Activated T-cell treated with anti-CD3 and anti-CD28 coated beads for 4 hours (primary cell): ENCODE results near the gene APOO.
"Not testable (repeated sequence)": the region's sequence is repeated elsewhere in the genome, so short reads cannot be mapped to it uniquely, and the experiment has no call there.

Experiments used
- DNase-seq: peaks from one replicate; pipeline ENCODE4 v3.0.0-alpha.2; 2020

The APOO gene

GRCh38 chrX:23902419-23902818, 5.3 kb downstream of the APOO start:
- DNase-seq: no peak

GRCh38 chrX:23901805-23902204, 5.9 kb downstream of the APOO start:
- no peak for DNase-seq

DNA sequence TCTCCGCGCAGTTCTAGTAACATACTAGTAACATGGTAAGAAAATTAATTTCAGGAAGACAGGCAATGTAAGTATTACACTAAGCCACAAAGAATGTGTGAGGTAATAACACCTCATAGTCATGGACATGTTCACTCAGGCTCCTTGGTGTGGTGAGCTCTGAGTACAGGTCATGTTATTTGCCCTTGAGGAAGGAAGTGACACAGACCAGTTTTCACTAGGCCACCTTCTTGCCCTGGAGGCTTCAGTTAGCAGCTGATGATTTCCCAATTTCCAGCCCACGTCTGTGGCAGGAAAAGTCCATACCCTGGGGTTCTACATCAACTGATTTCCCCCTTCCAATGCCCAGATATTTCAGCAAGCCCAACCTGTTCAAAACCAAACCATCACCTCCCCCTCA, 6.7 kb downstream of the APOO start:
- DNase-seq: no peak

GRCh38 chrX:23900220-23900797, 7.4 kb downstream of the APOO start:
- DNase-seq: no peak

- DNase-seq: no peak
Observed at GRCh38 chrX:23898412-23898959, 9.3 kb downstream of the APOO start.

DNA sequence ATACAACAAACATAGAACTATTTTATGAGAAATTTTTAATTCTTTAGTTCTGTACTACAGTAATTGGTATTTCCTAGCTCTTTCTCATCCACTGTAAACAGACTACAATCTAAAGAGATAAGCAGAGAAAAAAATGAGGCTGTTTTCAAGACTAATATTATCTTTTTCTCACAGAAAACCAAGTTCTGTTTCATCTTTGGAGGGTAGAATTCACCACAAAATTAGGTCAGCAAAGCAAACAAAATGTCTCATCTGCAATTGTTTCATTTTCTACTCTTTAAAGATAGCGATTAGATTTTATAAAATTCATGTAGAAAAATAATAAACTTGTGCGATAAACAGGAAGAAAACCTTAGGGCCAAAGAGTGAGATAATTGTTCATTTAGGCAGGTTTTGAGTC, 10.8 kb downstream of the APOO start:
- no peak for DNase-seq

DNA sequence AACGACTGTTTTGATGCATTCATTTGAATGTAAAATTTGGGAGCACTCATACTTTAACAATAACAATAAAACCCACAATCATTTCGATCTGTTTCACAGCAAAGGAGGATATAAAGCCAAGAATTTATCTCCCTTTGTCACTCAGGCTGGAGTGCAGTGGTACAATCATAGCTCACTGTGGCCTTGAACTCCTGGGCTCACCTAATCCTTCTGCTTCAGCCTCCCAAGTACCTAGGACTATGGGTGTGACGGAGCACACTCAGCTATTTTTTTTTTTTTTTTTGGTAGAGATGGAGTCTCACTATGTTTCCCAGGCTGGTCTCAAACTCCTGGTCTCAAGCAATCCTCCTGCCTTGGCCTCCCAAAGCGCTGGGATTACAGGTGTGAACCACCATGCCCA, 11.2 kb downstream of the APOO start:
- DNase-seq: not testable (repeated sequence)

DNA sequence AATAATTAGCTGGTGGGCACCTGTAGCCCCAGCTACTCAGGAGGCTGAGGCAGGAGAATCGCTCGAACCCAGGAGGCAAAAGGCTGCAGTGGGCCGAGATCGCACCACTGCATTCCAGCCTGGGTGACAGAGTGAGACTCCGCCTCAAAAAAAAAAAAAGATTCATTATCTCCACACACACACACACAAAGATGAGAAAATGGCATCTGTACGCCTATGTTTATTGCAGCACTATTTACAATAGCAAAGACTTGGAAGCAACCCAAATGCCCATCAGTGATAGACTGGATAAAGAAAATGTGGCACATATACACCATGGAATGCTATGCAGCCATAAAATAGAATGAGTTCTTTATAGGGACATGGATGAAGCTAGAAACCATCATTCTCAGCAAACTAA, 12.7 kb downstream of the APOO start:
- DNase-seq: not testable (repeated sequence)

DNA sequence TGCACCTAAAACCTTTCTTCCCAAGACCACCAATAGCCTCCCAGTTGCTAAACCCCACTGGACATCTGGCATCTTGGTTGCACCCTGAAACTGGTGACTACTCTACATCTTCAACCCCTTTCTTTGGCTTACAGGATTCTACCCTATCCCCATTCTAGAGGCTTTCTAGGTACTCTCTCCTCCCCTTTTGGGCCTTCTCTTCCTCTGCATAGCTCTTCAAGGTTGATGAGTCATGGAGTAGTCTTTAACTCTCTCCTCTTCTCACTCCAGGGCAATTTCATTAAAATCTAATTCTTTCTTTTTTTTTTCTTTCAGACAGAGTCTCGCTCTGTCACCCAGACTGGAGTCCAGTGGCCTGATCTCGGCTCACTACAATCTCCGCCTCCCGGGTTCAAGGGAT, 16.8 kb downstream of the APOO start:
- DNase-seq: no peak

DNA sequence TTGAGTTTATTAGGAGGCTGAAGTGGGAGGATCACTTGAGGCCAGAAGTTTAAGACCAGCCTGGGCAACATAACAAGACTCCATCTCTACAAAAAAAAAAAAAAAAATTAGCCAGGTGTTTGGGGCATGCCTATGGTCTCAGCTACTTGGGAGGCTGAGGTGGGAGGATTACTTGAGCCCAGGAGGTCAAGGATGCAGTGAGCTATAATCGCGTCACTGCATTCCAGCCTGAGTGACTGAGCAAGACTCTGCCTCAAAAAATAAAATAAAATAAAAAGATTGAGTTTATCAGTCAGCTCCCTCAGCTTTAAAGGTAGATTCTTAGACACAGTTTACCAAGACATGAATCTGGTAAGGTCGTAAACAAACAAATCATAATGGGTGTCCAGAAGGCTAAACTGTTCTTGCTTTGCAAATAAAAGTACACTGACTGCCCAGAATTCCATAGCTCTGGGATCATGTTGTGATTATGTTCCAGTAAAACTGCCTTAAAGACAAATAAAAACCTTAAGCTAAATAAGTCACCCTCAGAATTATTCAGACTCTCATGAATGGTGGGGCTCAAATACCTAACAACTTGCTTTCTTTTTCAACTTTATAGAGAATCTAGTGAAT, 18.7 kb downstream of the APOO start:
- DNase-seq: no peak

DNA sequence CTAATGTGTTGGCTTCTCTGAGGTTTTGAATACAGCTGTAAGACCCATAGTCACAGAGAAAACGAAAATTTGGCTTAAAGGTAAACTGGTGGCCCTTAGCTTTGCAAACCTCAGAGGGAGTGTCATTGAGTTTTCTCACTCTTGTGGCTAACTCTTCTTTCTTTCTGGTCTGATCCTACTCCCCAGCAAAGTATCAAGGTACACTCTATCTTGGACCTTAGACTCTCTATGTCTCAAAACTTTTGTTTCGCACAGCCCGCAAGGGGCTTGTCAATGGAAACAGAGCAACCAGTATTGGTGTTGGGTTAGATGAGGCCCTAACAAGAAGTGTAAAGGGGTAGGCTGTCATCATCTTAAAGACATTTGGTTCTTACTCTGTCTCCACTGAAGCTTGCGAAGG, 19.8 kb downstream of the APOO start:
- no peak for DNase-seq

GRCh38 chrX:23887451-23887850, 20.3 kb downstream of the APOO start:
- DNase-seq: no peak

DNA sequence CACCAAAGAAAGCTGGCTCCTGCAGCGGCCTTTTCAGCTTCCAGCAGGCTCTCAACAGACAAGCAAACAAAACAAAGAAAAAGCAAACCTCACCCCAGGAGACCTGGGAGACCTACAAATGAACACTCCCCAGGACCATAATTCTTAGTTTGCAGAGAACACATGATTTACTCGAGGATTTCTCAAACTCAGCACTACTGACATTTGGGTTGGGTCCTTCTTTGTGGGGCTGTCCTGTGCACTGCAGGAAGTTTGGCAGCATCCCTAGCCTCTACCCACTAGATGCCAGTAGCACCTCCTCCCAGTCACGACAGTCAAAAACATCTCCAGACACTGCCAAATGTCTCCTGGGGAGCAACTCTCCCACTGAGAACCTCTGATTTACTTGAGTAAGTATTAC, 21.9 kb downstream of the APOO start:
- no peak for DNase-seq

GRCh38 chrX:23884427-23885024, 23.2 kb downstream of the APOO start:
- no peak for DNase-seq

DNA sequence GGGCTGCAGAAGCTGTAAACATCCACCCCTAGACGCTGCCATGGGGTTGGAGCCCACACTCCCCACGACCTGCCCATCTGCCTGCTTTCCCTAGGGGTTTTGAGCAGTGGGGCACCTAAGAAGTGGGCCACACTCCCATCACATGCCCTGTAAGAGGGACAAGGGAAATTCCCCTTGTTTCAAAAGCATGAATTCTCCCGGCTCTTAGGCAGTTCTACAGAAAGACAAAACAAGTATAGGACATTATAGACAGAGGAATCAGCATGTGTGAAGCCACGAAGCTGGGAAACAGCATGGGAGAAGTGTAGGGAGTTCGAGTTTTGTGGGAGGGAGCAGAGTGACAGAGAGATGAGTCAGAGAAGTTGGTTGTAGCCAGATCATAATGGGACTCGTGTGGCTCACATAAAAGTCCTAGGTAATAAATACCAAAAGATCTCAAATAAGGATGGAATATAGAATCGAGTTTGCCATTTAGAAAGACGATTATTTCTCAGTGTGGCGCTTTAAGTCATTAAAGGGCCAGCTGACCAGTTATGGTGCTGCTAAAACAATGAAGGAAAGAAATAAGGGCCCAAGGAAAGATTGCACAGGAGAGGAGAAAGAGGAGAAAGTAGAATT, 23.9 kb downstream of the APOO start:
- DNase-seq: no peak

DNA sequence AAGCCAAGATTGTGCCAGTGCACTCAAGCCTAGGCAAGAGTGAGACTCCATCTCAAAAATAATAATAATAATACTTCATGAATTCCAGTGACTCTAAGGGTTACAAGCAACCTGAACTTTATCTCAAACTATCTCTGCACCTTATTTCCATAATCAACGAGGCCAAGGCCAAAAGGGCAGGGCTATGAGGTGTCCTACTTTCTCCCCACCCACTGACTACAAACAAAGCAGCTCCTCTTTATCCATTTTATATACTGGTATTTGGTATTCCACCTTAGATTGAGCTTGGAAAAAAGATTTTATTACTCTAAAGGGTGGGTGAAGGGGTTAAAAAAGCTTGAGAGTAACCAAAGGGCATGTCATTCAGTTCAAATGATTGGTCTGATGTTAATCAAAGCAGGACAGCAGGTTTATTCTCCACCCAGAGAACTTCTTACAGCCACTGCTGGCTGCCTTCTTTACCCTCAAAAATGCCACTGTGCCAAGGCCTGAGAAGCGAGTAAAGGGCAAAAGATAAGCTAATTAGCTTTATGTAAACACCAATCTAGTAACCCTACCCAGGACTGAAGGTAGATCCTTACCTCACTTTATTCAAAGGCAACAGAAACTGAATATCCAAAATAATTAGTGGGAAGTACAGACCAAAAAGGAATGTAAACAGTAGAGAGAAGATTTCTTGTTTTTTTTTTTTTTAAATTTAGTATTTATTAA, 28.2 kb downstream of the APOO start:
- DNase-seq: no peak

GRCh38 chrX:23871905-23872546, 35.7 kb downstream of the APOO start:
- DNase-seq: no peak

DNA sequence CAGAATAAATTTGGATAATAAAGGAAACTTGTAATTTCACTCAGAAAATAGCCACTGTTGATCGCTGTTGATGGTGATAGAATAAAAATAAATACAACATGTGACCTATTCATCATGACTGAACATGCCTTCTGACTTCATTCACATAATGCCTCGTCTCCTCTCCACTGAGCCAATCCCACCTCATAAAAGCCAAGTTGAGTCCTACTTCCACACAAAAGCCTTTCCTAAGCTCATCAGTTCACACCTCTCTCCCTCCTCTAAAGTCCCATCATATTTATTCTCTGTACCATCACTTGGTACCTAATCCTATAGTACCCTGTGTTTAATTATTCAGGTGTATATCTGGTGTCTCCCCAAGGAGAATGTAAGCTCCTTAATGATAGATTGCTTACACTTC, 37.7 kb downstream of the APOO start:
- no peak for DNase-seq

GRCh38 chrX:23864742-23865326, 42.9 kb downstream of the APOO start:
- no peak for DNase-seq

- DNase-seq: not testable (repeated sequence)
Observed at GRCh38 chrX:23861952-23862351, 45.8 kb downstream of the APOO start.

GRCh38 chrX:23861215-23861896, 46.4 kb downstream of the APOO start:
- DNase-seq: no peak

GRCh38 chrX:23859238-23859637, 48.5 kb downstream of the APOO start:
- DNase-seq: not testable (repeated sequence)
